H7 (cell line): Measurements from ENCODE around the gene TAF5. TPM values are rescaled to one million over a fixed set of nuclear protein-coding genes. Genes with fewer than 3 reads are reported as not detected.
"Not testable (repeated sequence)": the region's sequence is repeated elsewhere in the genome, so short reads cannot be mapped to it uniquely, and the experiment has no call there.

ENCODE experiments used
- DNase-seq: peaks from one replicate; pipeline ENCODE4 v3.0.0; 2012
- H3K27me3 ChIP-seq: 2 replicates; pipeline ENCODE4 v1.6.0; 2011; ENCODE audit warnings: mild to moderate bottlenecking, low read length; ENCODE audit not compliant: control insufficient read depth, insufficient read depth
- H3K36me3 ChIP-seq: replicated peaks from 2 replicates; pipeline ENCODE4 v1.5.1; 2011; ENCODE audit warnings: low read length; ENCODE audit not compliant: control insufficient read depth, insufficient read depth
- H3K4me3 ChIP-seq: 2 replicates; pipeline ENCODE4 v1.5.1; 2011; ENCODE audit warnings: low read depth, mild to moderate bottlenecking, control low read depth, low read length, moderate library complexity; ENCODE audit not compliant: insufficient read depth
- total RNA-seq: library from RNA; depleted of rRNA; stranded (reverse); fragments of >200 nt; shearing (Covaris generic); gene quantifications from 2 replicates; pipeline ENCODE4 v1.2.3, GENCODE V29; 2014

Gene TAF5
- total RNA-seq, 1 experiment from 2014 or later: 26.0 TPM

- DNase-seq: no peak
- H3K27me3 ChIP-seq: no peaks in the 10 kb centered on the region
- H3K36me3 ChIP-seq: peaks cover 5% of the 10 kb centered on the region
- H3K4me3 ChIP-seq: no peak overlapping the region
These were observed 6.5 kb downstream of the TAF5 start for GRCh38 chr10:103374263-103374662.

- no peak overlapping the region for H3K4me3 ChIP-seq
- peaks cover 1% of the 10 kb centered on the region; the same call in 1 of the 2 replicates for H3K36me3 ChIP-seq
- no peaks in the 10 kb centered on the region for H3K27me3 ChIP-seq
- no peak for DNase-seq
These were observed 15.0 kb downstream of the TAF5 start for GRCh38 chr10:103382769-103383168.

GRCh38 chr10:103394180-103394579, 26.4 kb downstream of the TAF5 start:
- H3K27me3 ChIP-seq: no peaks in the 10 kb centered on the region
- H3K36me3 ChIP-seq: peaks cover 9% of the 10 kb centered on the region
- DNase-seq: no peak
- H3K4me3 ChIP-seq: no peak overlapping the region

GRCh38 chr10:103395754-103396066, 27.9 kb downstream of the TAF5 start:
- Histone ChIP-seq H3K36me3 (peaks cover 16% of the 10 kb centered on the region), H3K4me3 (peak overlapping the region; percentile 98), H3K27me3 (no peaks in the 10 kb centered on the region)
- no peak for DNase-seq

GRCh38 chr10:103396067-103396788, 28.5 kb downstream of the TAF5 start, which contains the start of the genes ATP5MK and PDCD11:
Gene ATP5MK (minus strand): TSS chr10:103396475. CDS start chr10:103392457, 4,018 bp downstream.
Gene PDCD11 (plus strand): TSS chr10:103396626. CDS start chr10:103398427, 1,801 bp downstream.
- peak within 1 kb of the TSS; percentile 98 for H3K4me3 ChIP-seq
- peaks cover 18% of the 10 kb centered on the region for H3K36me3 ChIP-seq
- H3K27me3 ChIP-seq: no peaks in the 10 kb centered on the region
- peak; percentile 96 for DNase-seq

GRCh38 chr10:103396789-103397087, 29.0 kb downstream of the TAF5 start:
- DNase-seq: no peak
- Histone ChIP-seq H3K27me3 (no peaks in the 10 kb centered on the region), H3K4me3 (peak overlapping the region; percentile 98), H3K36me3 (peaks cover 17% of the 10 kb centered on the region)

- H3K4me3 ChIP-seq: peak overlapping the region; percentile 98
- peaks cover 20% of the 10 kb centered on the region for H3K36me3 ChIP-seq
- no peaks in the 10 kb centered on the region for H3K27me3 ChIP-seq
- DNase-seq: no peak
These were observed 29.5 kb downstream of the TAF5 start for GRCh38 chr10:103397191-103397825.

GRCh38 chr10:103413564-103413963, 45.8 kb downstream of the TAF5 start:
- Histone ChIP-seq H3K36me3 (peaks cover 61% of the 10 kb centered on the region), H3K27me3 (no peaks in the 10 kb centered on the region), H3K4me3 (no peak overlapping the region)
- no peak for DNase-seq

- no peaks in the 10 kb centered on the region for H3K27me3 ChIP-seq
- peaks cover 73% of the 10 kb centered on the region for H3K36me3 ChIP-seq
- no peak overlapping the region for H3K4me3 ChIP-seq
- DNase-seq: no peak
These were observed 47.8 kb downstream of the TAF5 start for GRCh38 chr10:103415581-103415980.

GRCh38 chr10:103416436-103417147, 48.8 kb downstream of the TAF5 start:
- H3K27me3 ChIP-seq: no peaks in the 10 kb centered on the region
- no peak overlapping the region for H3K4me3 ChIP-seq
- DNase-seq: peak; percentile 43
- H3K36me3 ChIP-seq: peaks cover 76% of the 10 kb centered on the region

GRCh38 chr10:103417148-103417469, 49.3 kb downstream of the TAF5 start:
- H3K4me3 ChIP-seq, DNase-seq, H3K27me3 ChIP-seq: not testable (repeated sequence)
- H3K36me3 ChIP-seq: peaks cover 76% of the 10 kb centered on the region

GRCh38 chr10:103417601-103418000, 49.8 kb downstream of the TAF5 start:
- DNase-seq: no peak
- Histone ChIP-seq H3K27me3 (no peaks in the 10 kb centered on the region), H3K36me3 (peaks cover 77% of the 10 kb centered on the region), H3K4me3 (no peak overlapping the region)

GRCh38 chr10:103419101-103419500, 51.3 kb downstream of the TAF5 start:
- DNase-seq: no peak
- H3K4me3 ChIP-seq: no peak overlapping the region
- no peaks in the 10 kb centered on the region for H3K27me3 ChIP-seq
- H3K36me3 ChIP-seq: peaks cover 75% of the 10 kb centered on the region

GRCh38 chr10:103423748-103424147, 56.0 kb downstream of the TAF5 start:
- no peaks in the 10 kb centered on the region for H3K27me3 ChIP-seq
- peaks cover 59% of the 10 kb centered on the region for H3K36me3 ChIP-seq
- H3K4me3 ChIP-seq: no peak overlapping the region
- DNase-seq: no peak

- DNase-seq: no peak
- no peaks in the 10 kb centered on the region for H3K27me3 ChIP-seq
- H3K36me3 ChIP-seq: peaks cover 48% of the 10 kb centered on the region
- H3K4me3 ChIP-seq: no peak overlapping the region
These were observed 60.1 kb downstream of the TAF5 start for GRCh38 chr10:103427866-103428265.
